GM18505 (cell line): ENCODE results near the gene KTN1.

Experiments
- ATAC-seq: cut with Tn5 transposase; IDR thresholded peaks from one replicate; pipeline ENCODE4 v1.9.1; 2021; ENCODE audit not compliant: unreplicated experiment
- POLR2A ChIP-seq: IDR thresholded peaks from 4 replicates; pipeline ENCODE4 v1.6.1; 2011; ENCODE audit warnings: borderline replicate concordance; ENCODE audit not compliant: insufficient read depth, insufficient read length; ENCODE audit errors: extremely low read depth

KTN1 gene, protein sequence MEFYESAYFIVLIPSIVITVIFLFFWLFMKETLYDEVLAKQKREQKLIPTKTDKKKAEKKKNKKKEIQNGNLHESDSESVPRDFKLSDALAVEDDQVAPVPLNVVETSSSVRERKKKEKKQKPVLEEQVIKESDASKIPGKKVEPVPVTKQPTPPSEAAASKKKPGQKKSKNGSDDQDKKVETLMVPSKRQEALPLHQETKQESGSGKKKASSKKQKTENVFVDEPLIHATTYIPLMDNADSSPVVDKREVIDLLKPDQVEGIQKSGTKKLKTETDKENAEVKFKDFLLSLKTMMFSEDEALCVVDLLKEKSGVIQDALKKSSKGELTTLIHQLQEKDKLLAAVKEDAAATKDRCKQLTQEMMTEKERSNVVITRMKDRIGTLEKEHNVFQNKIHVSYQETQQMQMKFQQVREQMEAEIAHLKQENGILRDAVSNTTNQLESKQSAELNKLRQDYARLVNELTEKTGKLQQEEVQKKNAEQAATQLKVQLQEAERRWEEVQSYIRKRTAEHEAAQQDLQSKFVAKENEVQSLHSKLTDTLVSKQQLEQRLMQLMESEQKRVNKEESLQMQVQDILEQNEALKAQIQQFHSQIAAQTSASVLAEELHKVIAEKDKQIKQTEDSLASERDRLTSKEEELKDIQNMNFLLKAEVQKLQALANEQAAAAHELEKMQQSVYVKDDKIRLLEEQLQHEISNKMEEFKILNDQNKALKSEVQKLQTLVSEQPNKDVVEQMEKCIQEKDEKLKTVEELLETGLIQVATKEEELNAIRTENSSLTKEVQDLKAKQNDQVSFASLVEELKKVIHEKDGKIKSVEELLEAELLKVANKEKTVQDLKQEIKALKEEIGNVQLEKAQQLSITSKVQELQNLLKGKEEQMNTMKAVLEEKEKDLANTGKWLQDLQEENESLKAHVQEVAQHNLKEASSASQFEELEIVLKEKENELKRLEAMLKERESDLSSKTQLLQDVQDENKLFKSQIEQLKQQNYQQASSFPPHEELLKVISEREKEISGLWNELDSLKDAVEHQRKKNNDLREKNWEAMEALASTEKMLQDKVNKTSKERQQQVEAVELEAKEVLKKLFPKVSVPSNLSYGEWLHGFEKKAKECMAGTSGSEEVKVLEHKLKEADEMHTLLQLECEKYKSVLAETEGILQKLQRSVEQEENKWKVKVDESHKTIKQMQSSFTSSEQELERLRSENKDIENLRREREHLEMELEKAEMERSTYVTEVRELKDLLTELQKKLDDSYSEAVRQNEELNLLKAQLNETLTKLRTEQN (N-terminal part only)

DNA sequence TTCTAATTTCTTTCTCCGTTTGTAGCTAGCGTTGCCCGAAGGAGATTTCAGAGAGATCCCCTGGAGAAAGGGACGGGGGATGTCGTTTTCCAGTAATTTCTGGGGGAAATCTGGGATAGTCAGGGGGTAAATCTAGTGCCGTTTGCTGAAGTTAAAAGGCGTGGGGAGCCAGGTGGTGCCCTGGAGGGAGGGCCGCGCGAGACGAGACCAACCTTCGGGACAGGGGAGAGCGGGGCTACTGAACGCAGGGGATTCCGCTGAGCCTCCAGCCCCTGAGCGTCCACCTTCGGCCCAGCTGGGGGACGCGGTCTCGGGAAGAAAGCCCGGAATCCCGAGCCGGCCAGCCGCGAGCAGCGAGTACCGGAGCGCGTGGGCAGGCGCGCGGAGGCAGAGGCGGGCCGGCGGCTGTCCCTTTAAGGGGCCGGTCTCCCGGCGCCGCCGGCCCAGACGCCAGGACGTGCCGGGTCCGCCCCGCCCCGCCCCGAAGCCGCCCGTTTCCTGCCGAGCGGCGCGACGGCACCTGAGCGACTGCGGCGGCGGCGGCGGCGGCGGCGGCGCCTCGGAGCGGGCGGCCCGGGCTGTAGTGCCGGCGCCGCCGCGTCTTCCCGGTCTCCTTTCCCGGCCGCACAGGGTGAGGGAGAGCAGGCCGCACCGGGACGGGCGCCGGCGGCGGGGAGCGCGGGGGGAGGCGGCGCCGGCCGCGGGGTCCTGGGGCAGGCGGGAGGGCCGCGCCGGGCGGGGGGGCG lies at the start of gene KTN1:
Gene KTN1, plus strand, starts transcription at position 484 of the 746 bp plus-strand sequence. CDS start 31,842 bp downstream, outside the sequence.
- ATAC-seq = peak; percentile 77
- peak; percentile 63 for TF ChIP-seq POLR2A

- ATAC-seq = no peak
Observed at GRCh38 chr14:55530464-55530863, 49.5 kb upstream of the KTN1 start.

GRCh38 chr14:55532645-55533344 lies 47.2 kb upstream of the KTN1 start:
- TF ChIP-seq POLR2A = no peak

More at GRCh38 chr14:55530464-55530863, 49.5 kb upstream of the KTN1 start:
- no peak for TF ChIP-seq POLR2A

DNA sequence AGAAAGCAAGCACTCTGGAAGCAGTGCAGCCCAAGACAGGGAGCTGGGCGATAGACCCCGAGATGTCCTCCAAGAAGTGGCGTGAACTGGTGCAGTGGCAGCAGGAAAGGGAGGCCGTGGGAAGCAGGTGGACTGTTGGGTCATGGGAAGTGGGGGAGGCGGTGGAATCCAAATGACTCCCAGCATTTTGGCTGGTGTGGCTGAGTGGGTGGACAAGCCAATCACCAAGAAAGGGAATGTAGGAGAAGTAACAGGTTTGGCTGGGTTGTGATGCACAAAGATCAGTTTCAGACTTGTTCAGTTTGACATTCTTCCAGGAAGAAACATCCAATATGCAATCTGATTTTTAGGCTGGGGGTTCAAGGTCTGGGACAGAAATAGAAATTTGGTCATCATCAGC lies 46.0 kb upstream of the KTN1 start:
- ATAC-seq = no peak
- TF ChIP-seq POLR2A = no peak

More at GRCh38 chr14:55532645-55533344, 47.2 kb upstream of the KTN1 start:
- no peak for ATAC-seq

DNA sequence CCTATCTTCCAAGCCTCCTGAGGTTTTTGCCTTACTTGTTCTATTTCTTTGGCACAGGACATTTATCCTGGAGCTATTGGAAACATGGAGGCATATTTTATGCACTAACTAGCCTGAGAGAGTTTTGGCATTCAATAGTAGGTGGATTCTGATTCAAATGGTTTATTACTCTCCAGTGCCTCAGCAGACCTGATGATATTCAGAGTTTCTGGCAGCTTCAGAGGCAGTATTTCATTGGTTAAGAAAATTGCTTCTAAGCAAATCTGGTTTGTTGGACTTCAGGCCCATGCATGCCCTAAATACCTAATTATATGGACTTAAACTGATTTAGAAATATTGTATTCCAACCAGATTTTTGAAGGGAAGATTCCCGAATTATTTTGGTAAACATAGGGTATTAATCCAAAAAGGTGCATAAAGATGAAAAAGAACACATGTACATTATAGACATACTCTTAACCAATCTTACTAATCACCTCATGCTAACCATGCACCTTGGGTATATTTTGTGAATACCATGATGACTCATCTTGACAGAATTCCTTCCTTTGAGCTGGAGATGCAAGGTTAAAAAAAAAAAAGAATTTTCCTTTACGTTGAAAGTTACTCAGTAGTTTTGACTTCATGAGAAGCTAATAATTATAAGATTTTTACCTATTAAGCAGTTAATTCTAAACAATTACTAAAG lies 44.3 kb upstream of the KTN1 start:
- TF ChIP-seq POLR2A = no peak
- ATAC-seq = no peak

DNA sequence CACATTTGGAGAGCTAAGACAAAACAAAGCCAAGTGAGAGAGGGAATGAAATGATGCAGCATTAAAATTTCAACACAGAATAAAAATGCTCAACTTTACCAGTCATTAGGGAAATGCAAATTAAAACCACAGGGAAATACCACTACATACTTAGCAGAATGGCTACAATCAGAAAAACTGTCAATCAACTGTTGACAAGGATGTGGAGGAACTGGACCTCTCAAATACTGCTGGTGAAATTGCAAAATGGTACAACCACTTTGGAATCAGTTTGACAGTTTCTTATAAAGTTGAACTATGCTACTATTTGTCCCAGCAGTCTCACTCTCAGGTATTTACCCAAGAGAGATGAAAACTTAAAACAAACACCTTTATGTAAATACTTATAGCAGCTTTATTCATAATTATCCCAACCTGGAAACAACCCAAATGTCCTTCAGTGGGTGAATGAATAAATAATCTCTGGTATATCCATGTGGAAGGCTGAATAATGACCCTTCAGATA lies 43.8 kb upstream of the KTN1 start:
- no peak for ATAC-seq
- no peak for TF ChIP-seq POLR2A

DNA sequence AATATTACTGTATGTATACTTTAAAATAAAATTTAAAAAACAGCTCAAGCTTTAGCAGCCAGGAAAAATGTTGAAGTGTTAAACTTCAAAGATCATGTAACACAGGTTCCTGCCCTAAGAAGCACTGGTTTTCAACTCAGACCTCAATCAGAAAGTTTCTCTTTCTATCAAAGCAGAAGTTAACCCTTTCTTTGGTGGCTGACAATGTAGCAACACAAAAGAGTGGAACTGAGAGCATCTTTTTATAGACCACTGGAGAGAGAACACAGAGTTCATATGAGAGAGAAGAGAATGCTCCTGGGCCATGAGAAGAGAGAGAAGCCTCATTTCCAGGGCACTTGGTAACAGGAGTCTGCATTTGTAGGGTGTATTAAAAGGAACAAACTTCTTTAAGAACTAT lies 42.2 kb upstream of the KTN1 start:
- ATAC-seq = no peak
- no peak for TF ChIP-seq POLR2A

DNA sequence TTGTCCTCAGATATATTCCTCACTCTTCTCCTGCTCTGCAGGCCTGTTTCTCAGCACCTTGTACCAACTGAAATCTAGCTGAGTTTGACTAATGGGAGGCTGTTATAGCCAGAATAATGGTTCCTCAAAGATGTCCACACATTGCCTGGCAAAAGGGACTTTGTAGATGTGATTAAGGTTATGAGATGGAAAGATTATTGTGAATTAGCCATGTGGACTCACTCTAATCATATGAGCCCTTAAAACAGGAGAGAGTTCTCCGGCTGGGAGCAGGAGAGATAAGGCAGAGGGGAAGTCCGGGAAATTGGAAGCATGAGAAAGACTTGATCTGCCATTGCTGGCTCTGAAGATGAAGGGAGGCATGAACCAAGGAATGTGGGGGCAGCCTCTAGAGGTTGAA lies 40.0 kb upstream of the KTN1 start:
- no peak for ATAC-seq
- no peak for TF ChIP-seq POLR2A

DNA sequence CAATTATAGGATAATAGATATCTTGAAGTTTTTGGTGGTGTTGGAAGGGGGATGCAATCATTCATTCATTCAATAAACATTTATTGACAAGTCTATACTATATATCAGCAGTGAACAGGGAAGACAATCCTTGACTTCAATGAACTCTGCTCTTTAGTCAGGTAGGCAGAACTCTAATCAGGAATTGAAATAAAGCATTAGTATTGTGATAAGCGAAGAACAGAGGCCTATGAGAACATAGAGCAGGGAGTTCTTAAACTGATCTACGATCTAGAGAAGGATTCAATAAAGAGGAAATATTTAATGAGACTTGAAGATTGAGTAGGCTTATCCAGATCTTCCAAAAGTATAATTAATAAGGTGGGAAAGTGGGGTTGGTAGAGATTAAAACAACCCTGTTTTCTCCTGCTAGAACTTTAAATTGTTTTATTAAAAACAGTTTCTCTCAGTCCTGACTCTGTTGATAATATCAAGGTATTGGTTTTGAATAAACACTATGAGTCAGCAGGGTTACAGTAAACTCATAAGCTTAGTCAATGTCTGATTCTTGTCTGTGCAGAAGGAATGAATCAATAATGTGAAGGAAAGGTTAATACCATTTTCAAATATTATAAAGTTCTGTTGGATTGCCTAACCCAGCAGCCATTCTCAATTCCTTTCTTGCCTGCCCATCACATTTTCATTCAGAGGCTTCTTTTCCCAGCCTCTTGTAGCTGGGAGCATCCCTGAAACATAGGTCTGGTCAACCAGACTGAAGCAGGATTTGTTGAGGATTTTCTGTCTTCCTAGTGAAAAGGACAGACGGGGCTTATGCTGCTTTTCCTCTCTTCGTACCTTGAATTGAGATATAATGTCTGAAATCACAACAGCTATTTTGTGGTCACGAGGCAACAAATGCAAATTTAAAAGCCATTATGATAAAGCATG lies 38.9 kb upstream of the KTN1 start:
- no peak for ATAC-seq
- TF ChIP-seq POLR2A = no peak

DNA sequence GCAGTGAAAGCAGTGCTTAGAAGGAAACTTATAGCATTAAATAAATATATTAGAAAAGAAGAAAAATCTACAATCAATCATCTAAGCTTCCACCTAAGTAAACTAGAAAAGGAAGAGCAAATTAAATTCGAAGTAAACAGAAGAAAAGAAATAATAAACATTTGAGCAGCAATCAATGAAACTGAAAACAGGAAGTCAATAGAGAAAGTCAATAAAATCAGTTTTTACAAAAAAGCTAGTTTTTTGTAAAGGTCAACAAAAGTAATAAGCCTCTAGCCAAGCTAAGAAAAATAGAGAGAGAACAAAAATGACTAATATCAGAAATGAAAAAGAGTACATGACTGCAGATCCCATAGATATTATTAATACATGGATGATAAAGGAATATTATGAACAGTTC lies 34.2 kb upstream of the KTN1 start:
- ATAC-seq = peak; percentile 24
- TF ChIP-seq POLR2A = no peak
